GM21717 (cell line): ENCODE data around the gene ZBTB48.
"Not testable (repeated sequence)": the region's sequence is repeated elsewhere in the genome, so short reads cannot be mapped to it uniquely, and the experiment has no call there.

Experiments
- ATAC-seq: cut with Tn5 transposase; IDR thresholded peaks from one replicate; pipeline ENCODE4 v1.9.1; 2021; ENCODE audit warnings: mild to moderate bottlenecking, moderate library complexity; ENCODE audit not compliant: unreplicated experiment

ZBTB48 gene

GRCh38 chr1:6631058-6631457, 51.3 kb downstream of the ZBTB48 start:
- no peak for ATAC-seq

- ATAC-seq, result no peak
Observed at GRCh38 chr1:6632588-6633514, 53.1 kb downstream of the ZBTB48 start.

- ATAC-seq, result no peak
Observed at GRCh38 chr1:6634371-6635052, 54.7 kb downstream of the ZBTB48 start.

- ATAC-seq, result no peak
Observed at GRCh38 chr1:6635161-6635909, 55.5 kb downstream of the ZBTB48 start.

GRCh38 chr1:6635910-6636760, 56.3 kb downstream of the ZBTB48 start:
- ATAC-seq, result no peak

- not testable (repeated sequence) for ATAC-seq
Observed at GRCh38 chr1:6636778-6637177, 57.0 kb downstream of the ZBTB48 start.

- no peak for ATAC-seq
Observed at GRCh38 chr1:6637770-6638169, 58.0 kb downstream of the ZBTB48 start.

GRCh38 chr1:6638226-6638625, 58.4 kb downstream of the ZBTB48 start:
- ATAC-seq, result no peak
